ENCODE data around the gene ELAPOR2.

GRCh38 chr7:87067788-87068187 is 8.3 kb upstream of the ELAPOR2 start:
- TF ChIP-seq POLR2A (IDR thresholded peaks at IDR 0.05) (no peak), CTCF (IDR thresholded peaks at IDR 0.05) (no peak)
